ENCODE results near the gene NT5DC1. TPM values are rescaled to one million over a fixed set of nuclear protein-coding genes. Genes with fewer than 3 reads are reported as not detected.

The NT5DC1 gene
- polyA plus RNA-seq, 1 of the 3 experiments (the other 2 are of a cell fraction): 20.3 TPM

GRCh38 chr6:116229287-116229913, 128.7 kb downstream of the NT5DC1 start:
- Histone ChIP-seq H3K4me1 (ENCODE audit: control insufficient read depth in 1 of 2, insufficient read depth in 2 of 2, low read depth in 1 of 2, low read length in 1 of 2) (peaks cover 3 to 10% of the 10 kb centered on the region in 2 experiments; a peak in 2 of 4 replicates), H3K4me3 (ENCODE audit: low read depth in 2 of 2, low read length in 1 of 2) (peak overlapping the region; percentile 64 to 71), H3K27me3 (ENCODE audit: insufficient read depth) (no peaks in the 10 kb centered on the region), H3K9ac (peak overlapping the region; percentile 59), H3K36me3 (replicated peaks in 1 of 2; ENCODE audit: control insufficient read depth in 1 of 2, insufficient read depth in 2 of 2, low read length in 1 of 2) (no peaks in the 10 kb centered on the region), H3K4me2 (peak overlapping the region; percentile 84), H2AFZ (ENCODE audit: low read depth) (peak overlapping the region; percentile 94), H3K27ac (ENCODE audit: low read depth in 2 of 2, low read length in 1 of 2) (peak overlapping the region; percentile 71 to 89), H3K9me2 (no peaks in the 10 kb centered on the region), H3K9me3 (no peaks in the 10 kb centered on the region), H3F3A (replicated peaks; ENCODE audit: insufficient read depth) (peaks cover 4% of the 10 kb centered on the region), H4K20me1 (ENCODE audit: insufficient read depth) (no peaks in the 10 kb centered on the region), H3K79me2 (ENCODE audit: insufficient read depth) (no peaks in the 10 kb centered on the region)
- TF ChIP-seq ELF1 (IDR thresholded peaks at IDR 0.05) (no peak), YY1 (IDR thresholded peaks at IDR 0.05; ENCODE audit: low read depth) (no peak), SIN3A (IDR thresholded peaks at IDR 0.05; ENCODE audit: borderline replicate concordance, low read depth, low read length) (peak; percentile 63; the same call in 1 of the 2 replicates), RCOR1 (IDR thresholded peaks at IDR 0.05; ENCODE audit: low read length) (peak; percentile 62; the same call in 1 of the 2 replicates), RFX5 (IDR thresholded peaks at IDR 0.05; ENCODE audit: low read length) (peak; percentile 100), MXI1 (IDR thresholded peaks at IDR 0.05; ENCODE audit: low read depth, low read length) (peak; percentile 81), NFIC (IDR thresholded peaks at IDR 0.05; ENCODE audit: borderline replicate concordance) (no peak), EZH2phosphoT487 (IDR thresholded peaks at IDR 0.05; ENCODE audit: borderline replicate concordance, low read depth) (no peak), TCF12 (IDR thresholded peaks at IDR 0.05) (no peak), IRF3 (IDR thresholded peaks at IDR 0.05; ENCODE audit: low read depth, low read length) (peak; percentile 59), EP300 (IDR thresholded peaks at IDR 0.05; ENCODE audit: borderline replicate concordance in 1 of 2, low read depth in 1 of 2, low read length in 1 of 2) (0 out of 4 replicates have a peak, but pooled peaks of 1 of the 2 experiments have one; percentile 15), PBX3 (IDR thresholded peaks at IDR 0.05) (peak; percentile 99), POLR2AphosphoS5 (IDR thresholded peaks at IDR 0.05; ENCODE audit: low read depth, low read length) (peak; percentile 89), FOXM1 (IDR thresholded peaks at IDR 0.05; ENCODE audit: low read depth) (no peak), CHD2 (IDR thresholded peaks at IDR 0.05; ENCODE audit: low read length, partially characterized antibody) (peak; percentile 78)
- TF ChIP-seq, protein P1, sequence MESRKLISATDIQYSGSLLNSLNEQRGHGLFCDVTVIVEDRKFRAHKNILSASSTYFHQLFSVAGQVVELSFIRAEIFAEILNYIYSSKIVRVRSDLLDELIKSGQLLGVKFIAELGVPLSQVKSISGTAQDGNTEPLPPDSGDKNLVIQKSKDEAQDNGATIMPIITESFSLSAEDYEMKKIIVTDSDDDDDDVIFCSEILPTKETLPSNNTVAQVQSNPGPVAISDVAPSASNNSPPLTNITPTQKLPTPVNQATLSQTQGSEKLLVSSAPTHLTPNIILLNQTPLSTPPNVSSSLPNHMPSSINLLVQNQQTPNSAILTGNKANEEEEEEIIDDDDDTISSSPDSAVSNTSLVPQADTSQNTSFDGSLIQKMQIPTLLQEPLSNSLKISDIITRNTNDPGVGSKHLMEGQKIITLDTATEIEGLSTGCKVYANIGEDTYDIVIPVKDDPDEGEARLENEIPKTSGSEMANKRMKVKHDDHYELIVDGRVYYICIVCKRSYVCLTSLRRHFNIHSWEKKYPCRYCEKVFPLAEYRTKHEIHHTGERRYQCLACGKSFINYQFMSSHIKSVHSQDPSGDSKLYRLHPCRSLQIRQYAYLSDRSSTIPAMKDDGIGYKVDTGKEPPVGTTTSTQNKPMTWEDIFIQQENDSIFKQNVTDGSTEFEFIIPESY (IDR thresholded peaks at IDR 0.05; ENCODE audit: borderline replicate concordance, low read depth): no peak
- TF ChIP-seq, protein P2, sequence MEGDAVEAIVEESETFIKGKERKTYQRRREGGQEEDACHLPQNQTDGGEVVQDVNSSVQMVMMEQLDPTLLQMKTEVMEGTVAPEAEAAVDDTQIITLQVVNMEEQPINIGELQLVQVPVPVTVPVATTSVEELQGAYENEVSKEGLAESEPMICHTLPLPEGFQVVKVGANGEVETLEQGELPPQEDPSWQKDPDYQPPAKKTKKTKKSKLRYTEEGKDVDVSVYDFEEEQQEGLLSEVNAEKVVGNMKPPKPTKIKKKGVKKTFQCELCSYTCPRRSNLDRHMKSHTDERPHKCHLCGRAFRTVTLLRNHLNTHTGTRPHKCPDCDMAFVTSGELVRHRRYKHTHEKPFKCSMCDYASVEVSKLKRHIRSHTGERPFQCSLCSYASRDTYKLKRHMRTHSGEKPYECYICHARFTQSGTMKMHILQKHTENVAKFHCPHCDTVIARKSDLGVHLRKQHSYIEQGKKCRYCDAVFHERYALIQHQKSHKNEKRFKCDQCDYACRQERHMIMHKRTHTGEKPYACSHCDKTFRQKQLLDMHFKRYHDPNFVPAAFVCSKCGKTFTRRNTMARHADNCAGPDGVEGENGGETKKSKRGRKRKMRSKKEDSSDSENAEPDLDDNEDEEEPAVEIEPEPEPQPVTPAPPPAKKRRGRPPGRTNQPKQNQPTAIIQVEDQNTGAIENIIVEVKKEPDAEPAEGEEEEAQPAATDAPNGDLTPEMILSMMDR (IDR thresholded peaks at IDR 0.05): no peak
- CTCF ChIA-PET: interaction anchor here (0.7 to 4.1 kb wide), 10 partner anchors 9 to 618 kb away, joined by 3 to 41 read pairs (median 4); partner anchors contain the start of gene TSPYL4
- WGBS (ENCODE audit: low lambda C conversion rate): 9% methylated on average over 16 of the region's 17 CpGs
- peak; percentile 84 for DNase-seq
- POLR2A ChIA-PET: interaction anchor here (0.8 to 2.5 kb wide), 10 partner anchors 9 to 342 kb away, joined by 3 to 34 read pairs (median 4); partner anchors contain the start of genes NT5DC1, RWDD1, TSPYL1 and TSPYL4
